HL-60/S4 treated with phorbol 12-myristate 13-acetate at 8.2 ng/mL for 4 days and 3 days (cell line): Measurements from ENCODE around the gene ACAD10.

Experiments
- in situ Hi-C: fragments of 300-500 bp; cut with MboI; formaldehyde crosslinking; loops from 2 replicates; pipeline ENCODE4 v1.15.0; 2022; ENCODE audit warnings: low sequenced_read_pairs

Gene ACAD10

DNA sequence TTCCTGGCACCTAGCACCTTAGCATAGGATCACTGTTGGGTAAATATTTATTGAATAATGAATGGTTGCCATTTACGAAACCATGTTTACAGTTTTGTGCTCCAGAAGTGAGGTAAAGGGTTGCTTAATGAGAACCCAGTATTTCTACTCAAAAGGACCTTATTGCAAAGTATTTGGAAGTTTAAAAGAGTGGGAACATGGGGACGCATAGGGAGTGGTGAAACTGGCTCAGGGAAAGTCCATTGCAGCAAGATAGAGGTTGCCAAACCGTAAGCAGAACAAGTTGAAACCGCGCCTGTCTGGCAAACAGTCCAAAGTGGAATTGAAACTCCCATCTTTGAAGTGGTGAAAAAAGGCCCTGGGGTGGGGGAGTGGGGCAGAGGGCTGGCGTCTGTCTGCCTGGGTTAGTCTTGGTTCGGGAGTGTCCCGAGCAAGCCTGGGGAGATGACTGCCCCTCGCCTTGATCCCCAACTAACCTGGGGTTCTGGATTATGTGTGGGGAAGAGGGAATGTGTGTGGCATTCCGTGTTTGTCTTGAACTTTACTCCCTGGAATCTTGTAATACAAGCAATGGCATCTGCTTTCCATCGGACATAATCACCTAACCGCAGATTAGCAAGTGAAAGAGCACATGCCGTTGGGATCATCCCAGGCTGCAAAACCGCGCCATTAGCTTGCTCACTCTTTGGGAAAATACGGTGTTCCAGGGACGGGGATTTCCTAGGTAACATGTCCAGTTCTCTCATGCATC lies 88.1 kb downstream of the ACAD10 start:
- in situ Hi-C loops: no loop called here

DNA sequence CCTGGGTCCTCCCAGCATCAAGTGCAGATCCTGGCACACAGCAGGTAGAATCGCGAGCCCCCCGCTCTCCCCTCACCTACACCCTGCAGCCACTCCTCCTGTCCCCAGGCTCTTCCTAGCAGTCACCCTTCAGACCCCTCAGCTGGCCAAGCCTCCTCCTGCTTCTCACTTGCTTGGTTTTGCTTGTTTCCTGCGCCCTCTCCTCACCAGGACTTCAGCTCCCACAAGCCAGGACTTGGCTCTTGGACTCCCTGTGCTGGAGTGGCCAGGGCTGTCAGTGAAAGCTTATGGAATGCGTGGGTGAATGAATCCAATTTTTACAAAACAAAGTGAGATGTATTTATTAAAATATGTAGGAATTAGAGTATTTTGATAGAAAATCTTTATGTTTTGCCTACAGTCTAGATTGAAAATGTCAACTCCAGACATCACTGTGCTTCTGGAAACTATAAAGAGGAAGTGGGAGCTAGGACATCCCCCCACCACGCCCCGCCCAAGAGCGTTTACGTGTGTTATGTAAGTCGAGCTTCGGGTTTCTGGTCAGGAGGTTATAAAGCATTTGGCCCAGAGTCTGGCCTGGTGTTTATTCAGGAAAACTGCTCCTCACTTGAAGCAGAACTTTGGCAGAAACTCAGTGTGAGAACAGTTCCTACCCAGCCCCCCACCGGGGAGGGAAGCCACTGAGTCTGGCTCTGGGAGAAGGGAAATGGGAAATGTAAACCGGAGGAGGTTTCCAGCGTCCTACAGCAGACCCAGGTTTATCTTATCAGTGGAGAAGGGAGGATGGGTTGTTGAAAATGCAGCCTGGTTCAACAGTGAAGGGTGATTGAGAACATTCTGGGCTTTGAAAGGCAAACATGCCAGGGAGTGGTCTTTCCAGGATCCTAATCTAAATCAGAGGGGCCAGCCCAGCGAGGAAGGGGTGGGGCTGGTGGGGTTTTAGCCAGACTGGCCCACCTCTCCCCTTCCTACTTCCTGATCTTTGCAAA lies 89.6 kb downstream of the ACAD10 start:
- in situ Hi-C loops: no loop called here

DNA sequence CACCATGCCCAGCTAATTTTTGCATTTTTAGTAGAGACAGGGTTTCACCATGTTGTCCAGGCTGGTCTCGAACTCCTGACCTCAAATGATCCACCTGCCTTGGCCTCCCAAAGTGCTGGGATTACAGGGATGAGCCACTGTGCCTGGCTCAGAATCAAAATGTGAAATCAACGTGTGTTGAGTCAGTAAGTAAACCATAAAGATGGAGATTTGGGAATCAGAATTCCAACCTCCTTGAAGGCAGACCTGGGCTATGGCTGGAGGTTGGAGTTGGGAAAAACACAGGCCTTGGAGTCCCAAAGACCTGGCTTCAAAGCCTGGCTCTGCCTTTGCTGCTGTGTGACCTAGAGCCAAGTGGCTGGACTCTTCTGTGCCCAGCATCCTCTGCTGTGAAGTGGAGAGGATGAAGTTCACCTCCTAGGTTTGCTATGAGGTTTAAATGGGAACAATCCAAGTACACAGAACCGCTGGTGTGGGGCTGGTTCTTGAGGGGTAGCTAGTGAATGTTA lies 91.0 kb downstream of the ACAD10 start:
- in situ Hi-C loops: no loop called here

DNA sequence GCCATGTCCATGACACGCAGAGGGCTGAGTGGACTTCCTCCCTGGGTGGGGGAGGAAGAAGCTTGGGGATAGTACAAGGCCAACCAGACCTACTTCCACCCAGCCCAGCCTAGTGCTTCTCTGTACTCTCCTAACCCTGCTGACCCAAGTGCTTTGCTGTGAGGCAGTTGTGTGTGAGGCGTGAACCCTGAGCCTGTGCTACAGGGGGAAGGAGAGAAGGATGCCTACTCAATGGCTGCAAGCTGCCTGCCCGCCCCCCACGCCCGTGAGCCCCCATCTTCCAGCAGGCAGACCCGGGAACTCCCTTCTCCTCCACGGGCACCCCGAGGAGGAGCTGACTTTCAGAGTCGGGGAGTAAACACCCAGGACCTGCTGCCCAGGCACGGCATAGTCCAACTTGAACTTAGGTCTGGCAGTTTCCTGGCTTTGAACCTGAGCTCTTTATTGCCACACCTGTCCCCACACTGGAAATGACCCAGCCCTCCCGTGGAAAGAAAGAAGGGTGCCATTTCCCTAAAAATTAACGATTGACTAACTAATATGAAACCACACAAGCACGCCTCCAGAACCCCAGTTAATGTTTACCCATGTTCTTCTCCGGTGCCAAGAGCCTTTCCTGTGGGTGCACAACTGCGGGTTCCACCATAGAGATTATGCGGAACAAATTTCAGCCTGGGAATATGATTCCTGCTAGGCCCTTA lies 91.6 kb downstream of the ACAD10 start:
- in situ Hi-C loops: no loop called here

DNA sequence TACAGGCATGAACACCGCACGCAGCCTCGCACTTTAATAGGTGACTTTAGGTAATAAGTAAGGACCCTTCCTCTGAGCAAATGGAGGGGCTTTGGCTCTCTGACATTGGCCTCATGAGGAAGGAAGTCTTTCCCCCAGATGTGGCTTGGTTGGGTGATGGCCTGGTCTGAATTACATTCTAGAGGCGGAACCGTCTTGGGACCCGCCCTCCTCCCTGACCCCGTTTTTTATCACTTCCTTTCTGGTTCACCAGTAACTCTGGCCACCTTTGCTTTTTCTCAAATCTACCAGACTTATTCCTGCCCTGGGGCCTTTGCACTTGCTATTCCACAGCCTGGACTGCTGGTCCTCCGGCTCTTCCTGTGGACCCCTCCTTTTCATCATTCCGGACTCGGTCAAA lies 94.3 kb downstream of the ACAD10 start:
- in situ Hi-C loops: no loop called here

DNA sequence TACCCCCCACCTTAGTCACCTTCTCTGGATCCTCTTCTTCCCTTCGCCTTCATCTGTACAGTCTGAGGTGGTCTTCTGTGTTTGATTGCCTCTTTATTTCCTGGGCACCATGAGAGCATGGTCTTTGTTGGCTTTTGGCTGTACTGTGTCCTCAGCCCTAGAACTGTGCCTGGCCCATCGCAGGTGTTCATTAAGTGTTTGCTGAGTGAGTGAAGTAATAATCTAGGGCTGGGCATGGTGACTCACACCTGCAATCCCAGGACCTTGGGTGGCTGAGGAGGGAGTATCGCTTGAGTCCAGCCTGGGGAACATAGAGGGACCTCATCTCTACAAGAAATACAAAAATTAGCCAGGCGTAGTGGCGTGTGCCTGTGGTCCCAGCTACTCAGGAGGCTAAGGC lies 94.8 kb downstream of the ACAD10 start:
- in situ Hi-C loops: no loop called here

DNA sequence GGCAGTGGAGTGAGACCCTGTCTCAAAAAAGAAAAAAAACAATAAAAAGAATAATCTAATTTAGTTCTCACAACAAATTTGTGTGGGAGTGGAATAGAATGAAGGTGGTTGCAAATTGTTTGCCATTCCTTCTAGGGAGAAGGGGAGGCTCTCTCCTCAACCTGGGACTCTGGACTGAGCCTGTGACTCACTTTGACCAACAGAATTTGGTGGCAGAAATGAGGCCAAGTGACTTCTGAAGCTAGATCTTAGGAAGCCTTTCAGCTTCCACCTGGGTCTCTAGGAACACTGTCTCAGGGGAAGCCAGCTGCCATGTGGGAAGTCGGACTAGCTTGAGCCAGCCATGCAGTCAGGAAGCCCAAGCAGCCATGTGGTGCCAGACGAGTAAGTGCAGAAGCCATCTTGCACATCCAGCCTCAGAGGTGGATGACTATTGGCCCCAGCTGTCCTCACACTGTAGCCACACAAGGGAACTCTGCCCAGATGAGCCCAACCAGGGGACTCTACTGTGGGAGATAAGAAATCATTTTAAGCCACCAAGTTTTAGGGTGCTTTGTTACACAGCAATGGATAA lies 95.3 kb downstream of the ACAD10 start:
- in situ Hi-C loops: no loop called here

DNA sequence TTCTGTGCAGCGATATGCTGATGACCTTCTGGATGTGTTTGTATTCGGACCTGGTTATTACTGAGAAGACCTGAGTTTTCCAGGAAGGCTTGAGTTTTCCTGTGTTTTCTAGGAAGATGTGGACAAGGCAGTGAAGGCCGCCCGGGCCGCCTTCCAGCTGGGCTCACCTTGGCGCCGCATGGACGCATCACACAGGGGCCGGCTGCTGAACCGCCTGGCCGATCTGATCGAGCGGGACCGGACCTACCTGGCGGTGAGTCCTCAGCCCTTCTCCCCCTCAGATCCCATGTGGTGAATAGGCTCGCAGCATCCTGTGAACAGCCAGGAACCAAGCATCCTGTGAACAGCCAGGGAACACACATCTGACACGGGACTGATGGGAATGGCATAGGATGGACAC lies 97.2 kb downstream of the ACAD10 start:
- in situ Hi-C loops: no loop called here

DNA sequence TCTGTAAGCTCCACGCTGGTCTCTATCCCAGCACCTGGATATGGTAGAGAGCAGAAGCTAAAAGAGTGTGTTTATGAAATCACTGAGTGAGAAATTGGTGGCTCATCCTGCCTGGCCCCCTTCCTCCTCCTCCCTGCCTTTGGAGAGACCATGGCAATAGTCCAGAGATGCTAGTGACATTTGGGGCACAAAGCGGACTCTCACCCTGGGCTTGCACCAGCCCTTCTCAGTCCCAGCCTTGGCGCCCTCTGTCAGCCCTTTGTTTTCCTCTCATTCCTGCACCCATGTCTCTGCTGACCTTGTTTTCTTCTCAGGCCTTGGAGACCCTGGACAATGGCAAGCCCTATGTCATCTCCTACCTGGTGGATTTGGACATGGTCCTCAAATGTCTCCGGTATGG lies 99.1 kb downstream of the ACAD10 start:
- in situ Hi-C loops: no loop called here

DNA sequence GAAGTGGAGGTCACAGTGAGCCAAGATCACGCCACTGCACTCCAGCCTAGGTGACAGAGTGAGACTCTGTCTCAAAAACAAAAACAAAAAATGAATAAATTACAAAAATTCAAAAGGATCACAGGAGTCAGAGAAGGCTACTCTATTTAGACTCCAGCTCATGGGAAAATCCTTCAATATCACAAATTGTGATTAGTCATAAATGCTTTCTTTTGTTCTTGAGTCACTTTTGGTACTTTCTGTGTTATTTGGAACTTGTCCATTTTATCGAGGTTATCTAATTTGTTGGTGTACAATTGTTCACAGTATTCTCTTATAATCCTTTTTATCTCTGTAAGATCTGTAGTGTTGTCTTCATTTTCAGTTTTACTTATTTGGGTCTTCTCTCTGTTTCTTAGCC lies 99.8 kb downstream of the ACAD10 start:
- in situ Hi-C loops: no loop called here

DNA sequence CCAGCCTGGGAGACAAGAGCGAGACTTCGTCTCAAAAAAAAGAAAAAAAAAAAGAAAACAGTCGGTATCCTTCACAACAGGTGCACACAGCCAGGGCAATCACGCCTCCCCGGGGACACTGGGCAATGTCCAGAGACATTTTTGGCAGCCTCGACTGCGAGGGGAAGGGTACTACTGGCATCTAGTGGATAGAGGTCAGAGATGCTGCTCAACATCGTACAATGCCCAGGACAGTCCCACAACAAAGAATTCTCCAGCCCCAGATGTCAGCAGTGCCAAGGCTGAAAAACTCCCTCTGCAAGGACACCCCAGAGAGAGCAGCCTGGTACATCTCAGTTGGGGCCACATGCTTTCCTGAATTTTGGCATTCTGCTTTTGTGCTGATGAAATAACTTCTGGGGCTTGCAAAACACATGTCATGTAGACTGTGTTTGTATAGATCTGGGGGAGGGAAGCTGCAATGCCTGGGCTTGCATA lies 102.4 kb downstream of the ACAD10 start:
- in situ Hi-C loops: no loop called here

DNA sequence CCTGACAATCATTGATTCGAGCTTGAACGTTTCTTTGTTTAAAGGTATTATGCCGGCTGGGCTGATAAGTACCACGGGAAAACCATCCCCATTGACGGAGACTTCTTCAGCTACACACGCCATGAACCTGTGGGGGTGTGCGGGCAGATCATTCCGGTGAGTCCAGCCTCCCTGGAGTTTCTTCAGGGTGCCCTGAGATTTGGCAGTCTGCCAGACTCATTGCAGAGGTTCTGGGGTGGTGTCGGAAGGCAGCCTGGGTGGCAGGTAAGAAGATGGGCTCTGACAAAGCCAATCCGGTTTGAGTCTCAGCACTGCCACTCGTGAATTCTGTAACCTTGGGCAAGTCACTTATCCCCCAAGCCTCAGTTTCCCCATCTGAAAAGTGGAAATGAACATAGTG lies 103.9 kb downstream of the ACAD10 start:
- in situ Hi-C loops: no loop called here

DNA sequence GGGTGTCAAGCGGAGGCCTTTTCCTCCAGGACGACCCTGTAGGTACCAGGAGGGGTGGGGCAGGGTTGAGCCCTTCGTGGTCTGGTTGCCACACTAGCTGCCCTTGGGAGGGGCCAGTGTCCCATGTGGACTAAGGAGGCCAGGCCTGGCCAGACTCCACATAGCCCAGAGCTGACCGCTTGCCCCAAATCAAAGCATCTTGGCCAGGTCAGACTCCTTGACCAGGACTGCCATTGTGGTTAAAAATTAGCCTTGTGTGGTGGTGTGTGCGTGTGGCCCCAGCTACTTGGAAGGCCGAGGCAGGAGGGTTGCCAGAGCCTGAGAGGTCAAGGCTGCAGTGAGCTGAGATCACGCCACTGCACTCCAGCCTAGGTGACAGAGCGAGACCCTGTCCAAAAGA lies 105.7 kb downstream of the ACAD10 start:
- in situ Hi-C loops: no loop called here

DNA sequence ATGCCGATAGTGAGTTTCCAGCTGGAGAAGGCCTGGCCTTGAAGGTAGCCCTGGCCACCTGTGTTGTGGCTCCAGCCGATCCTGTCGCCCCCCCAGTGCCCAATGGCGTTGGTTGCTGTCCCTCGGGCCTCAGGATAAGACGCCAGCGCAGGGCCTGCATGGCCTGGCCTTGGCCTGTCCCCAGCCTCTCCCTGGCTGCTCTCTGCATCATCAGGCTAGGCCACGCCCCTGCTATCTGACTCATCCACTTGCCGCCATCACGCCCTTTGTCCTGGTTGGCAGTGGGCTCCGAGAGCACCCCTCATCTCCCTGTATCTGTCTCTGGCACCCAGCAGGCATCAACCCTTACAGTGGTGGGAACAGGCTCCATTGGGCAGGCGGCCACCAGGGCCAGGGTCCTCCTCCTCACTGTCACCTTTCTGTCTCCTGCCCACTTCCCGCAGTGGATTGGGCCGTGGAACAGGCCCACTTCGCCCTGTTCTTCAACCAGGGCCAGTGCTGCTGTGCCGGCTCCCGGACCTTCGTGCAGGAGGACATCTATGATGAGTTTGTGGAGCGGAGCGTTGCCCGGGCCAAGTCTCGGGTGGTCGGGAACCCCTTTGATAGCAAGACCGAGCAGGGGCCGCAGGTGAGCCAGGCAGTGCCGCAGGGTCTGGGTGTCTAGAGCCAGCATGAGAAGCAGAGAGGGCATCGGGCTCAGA lies 106.5 kb downstream of the ACAD10 start:
- in situ Hi-C loops: no loop called here

DNA sequence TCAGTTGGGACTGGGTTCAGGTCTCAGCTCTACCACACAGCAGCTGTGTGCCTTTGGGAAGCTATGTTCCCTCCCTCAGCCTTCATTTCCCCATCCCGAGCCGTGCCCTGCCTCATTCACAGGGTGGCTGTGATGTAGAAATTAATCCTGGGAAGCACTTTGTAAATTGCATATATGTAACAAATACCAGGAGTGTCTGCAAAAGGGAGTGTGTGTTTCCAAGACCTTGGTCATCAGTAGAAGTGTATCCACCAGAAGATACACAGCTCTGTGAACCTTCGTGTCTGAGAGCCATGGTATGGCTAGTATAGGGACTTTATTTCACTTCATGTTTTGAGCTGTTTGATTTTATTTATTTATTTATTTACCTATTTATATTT lies 107.0 kb downstream of the ACAD10 start:
- in situ Hi-C loops: no loop called here

DNA sequence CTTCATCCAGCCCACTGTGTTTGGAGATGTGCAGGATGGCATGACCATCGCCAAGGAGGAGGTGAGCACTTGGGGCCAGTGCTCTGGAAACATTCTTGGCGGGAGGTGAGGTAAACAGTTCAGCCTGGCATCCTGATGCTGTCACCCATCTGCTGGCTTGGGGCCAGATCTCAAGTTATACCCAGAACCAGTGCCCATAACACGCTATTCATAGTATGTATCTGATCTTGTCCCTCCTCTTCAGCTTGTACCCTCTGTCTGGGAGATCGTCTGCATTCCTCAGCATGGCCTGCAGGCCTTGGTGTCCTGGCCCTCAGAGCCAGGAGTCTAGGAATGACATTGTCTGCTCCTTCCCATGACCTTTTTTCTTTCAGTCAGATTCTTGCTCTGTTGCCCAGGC lies 112.3 kb downstream of the ACAD10 start:
- in situ Hi-C loops: no loop called here

DNA sequence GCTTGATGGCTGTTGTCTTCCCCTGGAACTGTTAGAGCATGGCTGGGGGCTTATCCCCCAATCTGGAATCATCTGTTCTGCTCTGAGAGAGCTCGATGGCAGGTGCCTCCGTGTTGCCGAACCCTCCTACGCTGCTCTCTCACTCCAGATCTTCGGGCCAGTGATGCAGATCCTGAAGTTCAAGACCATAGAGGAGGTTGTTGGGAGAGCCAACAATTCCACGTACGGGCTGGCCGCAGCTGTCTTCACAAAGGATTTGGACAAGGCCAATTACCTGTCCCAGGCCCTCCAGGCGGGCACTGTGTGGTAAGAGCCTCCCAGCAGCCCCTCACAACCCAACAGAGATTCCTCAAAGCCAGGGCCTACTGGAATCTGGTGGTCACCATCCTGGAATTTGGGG lies 113.9 kb downstream of the ACAD10 start:
- in situ Hi-C loops: no loop called here

DNA sequence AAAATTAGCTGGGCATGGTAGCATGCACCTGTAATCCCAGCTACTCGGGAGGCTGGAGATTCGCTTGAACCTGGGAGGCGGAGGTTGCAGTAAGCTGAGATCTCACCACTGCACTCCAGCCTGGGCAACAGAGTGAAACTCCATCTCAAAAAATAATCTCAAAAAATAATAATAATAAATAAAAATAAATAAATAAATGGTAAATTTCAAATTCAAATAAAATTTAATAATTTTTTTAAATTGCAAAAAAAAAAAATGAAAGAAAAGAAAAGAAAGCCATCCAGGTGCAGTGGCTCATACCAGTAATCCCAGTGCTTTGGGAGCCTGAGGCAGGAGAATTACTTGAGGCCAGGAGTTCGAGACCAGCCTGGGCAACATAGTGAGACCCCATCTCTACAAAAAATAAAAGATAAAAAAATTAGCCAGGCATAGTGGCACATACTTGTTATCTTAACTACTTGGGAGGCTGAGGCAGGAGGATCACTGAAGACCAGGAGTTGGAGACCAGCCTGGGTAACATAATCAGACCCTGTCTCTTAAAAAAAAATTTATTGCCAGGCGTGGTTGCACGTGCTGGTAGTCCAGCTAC lies 117.3 kb downstream of the ACAD10 start:
- in situ Hi-C loops: no loop called here

DNA sequence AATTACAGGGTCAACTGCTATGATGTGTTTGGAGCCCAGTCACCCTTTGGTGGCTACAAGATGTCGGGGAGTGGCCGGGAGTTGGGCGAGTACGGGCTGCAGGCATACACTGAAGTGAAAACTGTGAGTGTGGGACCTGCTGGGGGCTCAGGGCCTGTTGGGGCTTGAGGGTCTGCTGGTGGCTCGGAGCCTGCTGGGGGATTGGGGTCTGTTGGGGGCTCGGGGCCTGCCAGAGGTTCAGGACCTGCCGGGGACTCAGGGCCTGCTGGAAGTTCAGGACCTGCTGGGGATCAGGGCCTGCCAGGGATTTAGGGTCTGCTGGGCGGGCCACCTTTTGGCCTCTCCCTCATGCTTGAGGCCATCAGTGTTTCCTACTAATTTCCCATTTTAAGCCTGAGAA lies 118.0 kb downstream of the ACAD10 start:
- in situ Hi-C loops: no loop called here

DNA sequence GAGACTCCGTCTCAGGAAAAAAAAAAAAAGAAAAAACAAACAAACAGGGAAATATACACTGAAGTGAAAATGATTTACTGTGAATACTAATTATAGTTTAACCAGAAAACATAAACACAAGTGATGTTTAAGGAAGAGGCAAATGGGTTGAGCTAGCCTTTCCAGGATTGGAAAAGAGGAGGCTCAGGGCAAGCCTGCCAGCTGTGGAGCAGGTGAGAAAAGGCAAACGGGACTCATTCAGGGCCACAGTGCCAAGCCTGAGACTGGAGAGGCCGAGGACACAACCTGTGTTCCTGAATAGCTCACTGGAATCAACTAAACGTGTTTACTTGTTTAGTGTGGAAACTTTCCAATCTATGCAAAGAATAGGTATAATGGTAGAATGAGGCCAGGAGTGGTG lies 120.5 kb downstream of the ACAD10 start:
- in situ Hi-C loops: no loop called here
